Measurements from ENCODE around the gene PSENEN.

PSENEN gene, protein sequence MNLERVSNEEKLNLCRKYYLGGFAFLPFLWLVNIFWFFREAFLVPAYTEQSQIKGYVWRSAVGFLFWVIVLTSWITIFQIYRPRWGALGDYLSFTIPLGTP

DNA sequence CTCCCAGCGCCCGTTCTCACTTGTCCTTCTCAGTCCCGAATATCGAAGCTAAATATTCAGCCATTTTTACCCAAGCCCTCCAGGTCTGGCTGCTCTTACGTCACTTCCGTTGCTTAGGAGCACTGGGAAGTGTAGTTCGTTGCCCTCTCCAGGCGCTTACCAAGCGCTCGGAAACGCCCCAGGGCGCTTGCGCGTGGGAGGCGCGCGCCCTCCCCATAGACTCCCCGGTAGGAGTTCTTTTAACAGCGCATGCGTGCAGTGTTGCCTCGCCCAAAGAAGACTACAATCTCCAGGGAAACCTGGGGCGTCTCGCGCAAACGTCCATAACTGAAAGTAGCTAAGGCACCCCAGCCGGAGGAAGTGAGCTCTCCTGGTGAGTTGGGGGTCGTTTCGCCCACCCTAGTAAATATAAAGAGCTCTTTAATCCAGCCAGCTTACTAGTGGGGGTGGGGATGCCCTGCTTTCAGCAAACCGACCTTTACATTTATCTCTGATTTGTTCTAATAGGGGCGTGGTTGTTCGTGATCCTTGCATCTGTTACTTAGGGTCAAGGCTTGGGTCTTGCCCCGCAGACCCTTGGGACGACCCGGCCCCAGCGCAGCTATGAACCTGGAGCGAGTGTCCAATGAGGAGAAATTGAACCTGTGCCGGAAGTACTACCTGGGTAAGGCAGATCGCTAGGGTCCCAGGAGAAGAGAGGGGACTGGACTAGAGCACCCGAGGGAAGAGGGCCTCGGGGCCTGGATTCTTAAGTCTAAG, at the start of gene PSENEN, which contains the start of gene U2AF1L4:
Gene PSENEN (plus strand): TSS at position 324 of the 759 bp plus-strand sequence. CDS start 280 bp downstream, at position 604.
Gene U2AF1L4 (minus strand): TSS at position 91 of the 759 bp plus-strand sequence. CDS start 27 bp downstream, at position 64.
- DNase-seq (ENCODE audit: low spot score), result peak; percentile 99

DNA sequence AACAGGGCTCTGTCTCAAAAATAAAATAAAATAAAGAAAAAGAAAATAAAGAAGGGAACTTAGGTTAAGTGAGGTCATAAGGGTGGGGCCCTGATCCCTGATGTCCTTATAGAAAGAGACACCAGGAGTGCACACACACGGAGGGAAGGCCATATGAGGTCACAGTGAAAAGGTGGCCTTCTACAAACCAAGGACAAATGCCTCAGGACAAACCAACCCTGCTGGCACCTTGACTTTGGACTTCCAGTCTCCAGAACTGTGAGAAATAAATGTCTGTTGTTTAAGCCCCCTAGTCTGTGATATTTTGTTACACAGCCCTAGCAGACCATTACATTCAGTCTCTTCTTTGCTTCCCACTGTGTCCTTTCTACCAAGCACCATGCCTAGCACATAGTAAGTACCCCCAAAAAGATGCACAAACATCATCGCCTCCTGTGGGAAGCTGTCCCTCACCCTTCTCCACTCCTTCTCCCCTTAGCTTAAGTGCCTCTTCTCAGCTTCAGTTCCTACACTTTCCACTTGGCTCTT, 49.5 kb upstream of the PSENEN start:
- no peak for DNase-seq (ENCODE audit: low spot score)

DNA sequence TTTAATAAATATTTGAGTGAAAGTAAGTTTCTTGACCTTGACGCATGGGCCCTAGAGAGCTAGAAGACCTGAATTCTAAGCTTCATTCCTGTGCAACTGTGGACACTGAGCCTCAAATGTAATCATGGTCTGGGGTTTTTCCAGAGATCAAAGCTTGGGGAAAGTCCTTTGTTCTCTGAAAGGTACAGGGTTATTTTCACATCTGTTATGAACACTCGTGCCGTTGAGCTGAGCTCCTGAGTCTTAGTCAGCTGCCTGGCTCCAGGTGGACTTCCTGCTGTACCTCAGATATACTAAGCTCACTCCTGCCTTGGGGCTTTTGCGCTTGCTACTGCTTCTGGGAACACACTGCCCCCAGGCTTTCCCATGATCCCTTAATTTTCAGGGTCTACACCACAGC, 48.6 kb upstream of the PSENEN start:
- DNase-seq (ENCODE audit: low spot score), result no peak

DNA sequence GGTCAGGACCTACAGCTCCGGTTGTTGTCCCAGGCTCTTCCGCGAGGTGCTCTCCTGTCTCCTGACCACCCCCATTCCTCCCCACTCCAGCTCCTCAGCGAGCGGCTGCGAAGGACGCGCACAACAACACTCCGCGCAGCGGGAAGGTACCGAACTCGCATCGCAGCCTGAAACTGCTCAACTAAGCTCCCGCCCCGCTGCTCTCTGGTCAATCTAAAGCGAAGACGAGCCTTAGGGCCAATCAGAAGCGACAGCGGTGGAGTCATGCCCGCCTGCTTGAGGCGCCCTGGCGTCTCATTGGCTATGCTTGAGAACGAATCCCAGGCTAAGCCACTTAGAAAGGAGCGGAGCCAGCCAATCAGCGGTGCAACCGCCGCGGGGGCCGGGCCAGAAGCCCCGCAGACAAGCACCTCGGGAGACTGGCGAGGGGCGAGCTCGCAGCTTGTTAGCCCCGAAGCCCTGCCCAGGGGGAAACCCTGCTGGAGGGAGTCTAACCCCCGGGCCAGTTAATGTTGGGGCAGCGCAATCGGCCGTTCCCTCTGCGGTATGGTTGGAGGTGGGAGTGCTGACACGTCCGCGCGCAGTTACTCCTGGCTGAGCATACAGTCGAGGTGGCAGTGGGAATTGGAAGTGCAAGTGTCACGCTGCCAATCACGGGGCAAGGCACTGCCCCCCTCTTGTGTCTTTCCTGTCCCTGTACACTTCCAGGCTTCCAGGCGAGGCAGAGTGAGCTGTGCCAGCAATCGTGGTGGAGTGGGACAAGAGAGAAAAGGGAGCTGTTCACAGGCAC, 43.0 kb upstream of the PSENEN start:
- DNase-seq (ENCODE audit: low spot score), result peak; percentile 96

DNA sequence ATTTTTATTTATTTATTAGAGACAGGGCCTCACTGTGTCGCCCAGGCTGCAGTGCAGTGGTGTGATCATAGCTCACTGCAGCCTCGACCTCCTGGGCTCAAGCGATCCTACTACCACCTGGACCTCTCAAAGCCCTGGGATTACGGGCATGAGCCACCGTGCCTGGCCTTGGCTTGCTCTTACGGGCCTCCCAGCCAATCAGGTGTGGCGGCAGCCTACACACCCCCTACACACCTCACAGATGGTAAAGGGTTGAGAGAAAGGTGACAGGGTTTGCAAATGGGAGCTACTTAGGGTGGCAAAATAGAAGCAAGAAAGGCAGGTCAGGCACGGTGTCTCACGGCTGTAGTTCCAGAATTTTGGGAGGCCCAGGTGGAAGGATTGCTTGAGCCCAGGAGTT, 42.1 kb upstream of the PSENEN start:
- no peak for DNase-seq (ENCODE audit: low spot score)

DNA sequence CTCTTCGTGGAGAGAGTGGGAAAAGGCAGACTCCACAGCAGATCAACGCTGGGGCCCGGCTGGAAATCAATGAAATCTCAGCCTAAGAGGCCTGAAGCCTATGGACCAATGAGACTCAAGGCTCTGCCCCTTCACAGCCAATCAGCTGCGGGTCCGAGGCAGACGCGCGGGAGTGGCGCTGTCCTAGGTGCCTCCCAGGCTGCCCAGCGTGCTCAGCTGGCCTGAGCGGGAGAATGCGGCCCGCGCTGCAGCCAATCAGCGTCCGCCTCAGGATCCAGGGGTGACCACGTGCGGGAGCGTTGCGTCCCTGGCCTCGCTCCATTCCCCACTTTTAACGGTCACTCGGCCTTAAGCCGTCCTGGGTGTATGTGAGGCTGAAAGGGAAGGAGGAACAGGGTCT, 41.2 kb upstream of the PSENEN start, which contains the start of gene ZBTB32:
Gene ZBTB32 (plus strand): TSS at position 341 of the 400 bp plus-strand sequence. CDS start 10,069 bp downstream, outside the sequence.
- DNase-seq (ENCODE audit: low spot score), result no peak

DNA sequence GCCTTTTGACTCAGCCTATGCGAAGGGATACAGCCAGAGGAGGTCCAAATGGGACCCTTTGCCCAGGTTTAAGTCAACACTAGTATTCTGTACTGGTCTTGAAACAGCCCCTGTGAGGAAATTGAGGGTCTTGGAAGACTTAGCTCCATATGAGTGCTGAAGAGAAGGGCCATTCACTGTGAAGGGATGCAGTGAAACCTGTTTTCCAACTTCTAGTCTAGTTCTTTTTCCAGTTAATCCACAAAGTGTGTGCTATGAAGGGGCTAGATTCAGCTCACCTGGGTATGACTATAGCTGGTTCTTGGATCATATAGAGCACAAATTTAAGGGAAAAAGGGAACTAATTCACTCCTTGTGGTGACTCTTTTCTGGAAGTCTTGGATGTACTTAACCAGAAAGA, 37.1 kb upstream of the PSENEN start:
- no peak for DNase-seq (ENCODE audit: low spot score)

DNA sequence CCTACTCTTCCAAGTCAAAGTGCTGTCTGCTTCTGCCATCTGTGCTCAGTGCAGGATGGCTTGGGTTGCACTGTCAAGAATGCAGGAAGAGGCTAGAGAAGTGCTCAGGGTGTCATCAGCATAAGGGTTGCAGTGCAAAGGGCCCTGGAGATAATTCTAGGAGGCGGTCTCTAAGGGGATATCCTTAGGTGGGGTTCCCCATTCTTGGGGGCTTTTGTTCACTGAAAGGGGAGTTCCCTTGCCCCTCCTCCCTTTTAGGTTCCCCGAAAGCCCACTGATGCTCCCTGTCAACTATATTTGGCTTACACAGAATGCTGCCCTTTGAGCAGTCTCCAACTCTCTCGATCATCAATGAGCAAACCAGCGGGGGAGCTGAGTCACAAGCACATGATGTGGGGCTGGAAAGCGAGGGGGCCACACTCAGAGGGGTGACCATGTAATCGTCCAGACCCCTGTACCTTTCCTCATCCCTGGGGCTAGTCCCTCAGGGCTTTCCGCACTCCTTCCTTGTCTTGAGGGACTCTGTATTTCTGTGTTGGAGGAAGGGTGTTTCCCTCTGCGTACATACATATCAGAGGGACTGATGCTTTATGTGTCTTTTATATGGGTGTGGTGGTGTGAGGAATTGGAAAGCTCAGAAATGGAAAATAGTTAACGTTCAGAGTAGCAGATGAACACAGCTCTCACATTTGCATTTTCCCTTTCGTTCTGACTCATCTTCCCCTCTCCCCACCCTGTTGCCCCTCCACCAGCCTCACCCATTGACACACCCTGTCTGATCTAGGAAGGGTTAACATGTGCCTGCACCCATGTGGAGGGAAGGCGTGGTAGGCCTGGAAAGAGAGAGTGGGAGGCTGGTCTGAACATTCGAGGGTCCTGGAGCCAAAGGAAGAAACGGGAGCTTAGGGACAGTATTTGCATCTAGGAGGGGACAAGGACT, 34.4 kb upstream of the PSENEN start:
- DNase-seq (ENCODE audit: low spot score), result no peak

DNA sequence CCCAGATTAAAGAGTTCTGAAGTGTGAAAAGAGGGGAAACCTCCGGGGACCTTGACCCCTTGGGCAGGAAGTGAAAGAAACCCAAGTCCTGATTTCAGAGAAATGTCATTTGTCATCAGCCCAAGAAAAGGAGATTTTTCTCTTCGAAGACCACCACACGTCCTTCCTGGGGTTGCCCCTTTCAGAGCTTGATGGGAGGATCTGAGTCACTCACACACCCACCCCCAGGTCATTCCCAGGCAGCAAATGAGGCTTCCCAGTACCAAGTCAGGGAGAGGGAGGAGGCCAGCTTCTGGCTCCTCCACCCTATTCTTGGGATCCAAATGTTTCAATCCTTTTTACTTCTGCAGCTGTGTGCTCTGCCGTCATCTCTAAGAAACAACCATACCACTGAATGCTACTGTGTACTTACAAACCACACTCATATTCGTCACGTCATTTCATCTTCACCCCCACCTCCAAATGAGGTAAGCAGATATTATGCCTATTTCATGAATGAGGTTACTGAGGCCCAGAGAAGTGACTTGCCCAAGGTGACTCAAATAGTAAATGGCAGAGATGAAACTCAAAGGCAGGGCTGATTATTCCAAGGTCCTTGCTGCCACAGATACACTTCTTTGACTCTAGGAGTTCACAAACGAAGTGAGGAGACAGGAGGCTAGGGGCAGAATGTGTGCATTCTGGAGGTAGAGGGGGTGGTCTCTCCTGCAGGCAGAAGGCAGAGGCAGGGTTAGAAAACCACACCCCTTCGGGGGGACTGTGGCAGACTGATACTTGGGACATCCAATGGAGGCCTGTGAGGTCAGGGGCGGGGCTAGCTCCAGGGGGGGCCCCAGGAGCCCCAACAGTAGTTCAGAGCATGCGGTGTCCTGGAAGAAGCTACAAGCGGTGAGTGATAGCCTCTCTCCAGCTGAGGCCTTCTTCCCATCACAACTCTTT, 32.6 kb upstream of the PSENEN start:
- DNase-seq (ENCODE audit: low spot score), result no peak

DNA sequence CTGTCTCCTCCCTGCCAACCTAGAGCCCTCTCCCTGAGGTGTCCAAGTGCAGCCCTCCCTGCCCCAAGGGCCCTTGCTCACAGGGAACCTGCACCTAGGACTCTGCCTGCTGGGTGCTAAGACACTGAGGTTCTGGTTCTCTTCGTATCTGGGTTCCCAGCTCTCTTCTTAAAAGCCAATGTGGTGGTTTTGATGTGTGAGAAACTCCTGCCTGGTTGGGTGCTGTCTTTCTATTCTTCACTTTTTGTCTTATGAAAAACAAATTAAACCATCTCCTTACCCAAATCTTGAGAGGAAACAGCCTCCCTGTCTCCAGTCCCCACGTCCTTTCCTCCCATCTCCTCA, 32.0 kb upstream of the PSENEN start:
- no peak for DNase-seq (ENCODE audit: low spot score)

DNA sequence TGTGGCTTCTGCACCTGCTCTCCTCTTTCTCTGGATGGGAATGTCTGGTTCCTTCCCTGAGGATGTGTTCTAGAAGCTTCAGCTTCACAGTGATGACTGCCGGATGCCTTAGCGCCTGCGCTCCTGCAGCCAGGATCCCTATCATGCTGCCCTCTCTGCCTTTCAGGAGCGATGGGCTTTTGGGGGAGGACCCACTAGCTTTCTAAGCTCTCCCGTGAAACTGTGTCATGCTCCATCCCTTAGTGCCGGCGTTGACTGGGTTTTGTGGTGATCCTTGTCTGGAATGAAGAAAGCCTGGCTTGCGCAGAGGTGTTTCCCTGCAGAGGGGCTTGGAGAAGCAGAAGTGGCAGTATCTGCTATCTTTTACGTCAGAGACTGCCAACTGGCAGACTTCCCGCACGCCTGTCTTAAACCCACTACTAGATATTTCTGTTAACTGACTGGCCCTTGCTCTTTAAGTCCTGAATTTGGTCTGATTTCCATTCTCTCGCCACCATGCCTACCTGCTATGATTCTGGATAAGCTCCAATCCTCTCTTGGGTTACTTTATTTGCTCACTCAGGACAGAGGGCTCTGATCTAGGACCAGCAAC, 31.5 kb upstream of the PSENEN start:
- no peak for DNase-seq (ENCODE audit: low spot score)

DNA sequence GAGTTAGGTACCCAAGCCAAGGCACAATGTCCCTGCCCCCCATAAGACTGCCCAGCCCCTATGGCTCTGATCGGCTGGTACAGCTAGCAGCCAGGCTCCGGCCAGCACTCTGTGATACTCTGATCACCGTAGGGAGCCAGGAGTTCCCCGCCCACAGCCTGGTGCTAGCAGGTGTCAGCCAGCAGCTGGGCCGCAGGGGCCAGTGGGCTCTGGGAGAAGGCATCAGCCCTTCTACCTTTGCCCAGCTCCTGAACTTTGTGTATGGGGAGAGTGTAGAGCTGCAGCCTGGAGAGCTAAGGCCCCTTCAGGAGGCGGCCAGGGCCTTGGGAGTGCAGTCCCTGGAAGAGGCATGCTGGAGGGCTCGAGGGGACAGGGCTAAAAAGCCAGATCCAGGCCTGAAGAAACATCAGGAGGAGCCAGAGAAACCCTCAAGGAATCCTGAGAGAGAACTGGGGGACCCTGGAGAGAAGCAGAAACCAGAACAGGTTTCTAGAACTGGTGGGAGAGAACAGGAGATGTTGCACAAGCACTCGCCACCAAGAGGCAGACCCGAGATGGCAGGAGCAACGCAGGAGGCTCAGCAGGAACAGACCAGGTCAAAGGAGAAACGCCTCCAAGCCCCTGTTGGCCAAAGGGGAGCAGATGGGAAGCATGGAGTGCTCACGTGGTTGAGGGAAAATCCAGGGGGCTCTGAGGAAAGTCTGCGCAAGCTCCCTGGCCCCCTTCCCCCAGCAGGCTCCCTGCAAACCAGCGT, 30.7 kb upstream of the PSENEN start:
- DNase-seq (ENCODE audit: low spot score), result no peak

DNA sequence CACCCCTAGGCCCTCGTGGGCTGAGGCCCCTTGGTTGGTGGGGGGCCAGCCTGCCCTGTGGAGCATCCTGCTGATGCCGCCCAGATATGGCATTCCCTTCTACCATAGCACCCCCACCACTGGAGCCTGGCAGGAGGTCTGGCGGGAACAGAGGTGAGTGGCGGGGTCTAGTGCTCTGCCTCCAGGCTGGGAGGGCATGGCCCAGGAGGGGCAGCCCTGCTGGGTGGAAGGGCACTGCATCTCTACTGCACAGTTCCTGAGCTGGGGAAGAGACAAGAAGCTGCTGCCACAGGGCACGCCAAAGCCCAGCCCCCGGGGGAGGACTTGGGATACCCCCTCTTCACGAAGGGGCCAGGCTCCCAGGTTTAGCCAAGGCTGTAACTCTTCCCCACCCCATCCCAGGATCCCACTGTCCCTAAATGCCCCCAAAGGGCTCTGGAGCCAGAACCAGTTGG, 30.1 kb upstream of the PSENEN start:
- no peak for DNase-seq (ENCODE audit: low spot score)

DNA sequence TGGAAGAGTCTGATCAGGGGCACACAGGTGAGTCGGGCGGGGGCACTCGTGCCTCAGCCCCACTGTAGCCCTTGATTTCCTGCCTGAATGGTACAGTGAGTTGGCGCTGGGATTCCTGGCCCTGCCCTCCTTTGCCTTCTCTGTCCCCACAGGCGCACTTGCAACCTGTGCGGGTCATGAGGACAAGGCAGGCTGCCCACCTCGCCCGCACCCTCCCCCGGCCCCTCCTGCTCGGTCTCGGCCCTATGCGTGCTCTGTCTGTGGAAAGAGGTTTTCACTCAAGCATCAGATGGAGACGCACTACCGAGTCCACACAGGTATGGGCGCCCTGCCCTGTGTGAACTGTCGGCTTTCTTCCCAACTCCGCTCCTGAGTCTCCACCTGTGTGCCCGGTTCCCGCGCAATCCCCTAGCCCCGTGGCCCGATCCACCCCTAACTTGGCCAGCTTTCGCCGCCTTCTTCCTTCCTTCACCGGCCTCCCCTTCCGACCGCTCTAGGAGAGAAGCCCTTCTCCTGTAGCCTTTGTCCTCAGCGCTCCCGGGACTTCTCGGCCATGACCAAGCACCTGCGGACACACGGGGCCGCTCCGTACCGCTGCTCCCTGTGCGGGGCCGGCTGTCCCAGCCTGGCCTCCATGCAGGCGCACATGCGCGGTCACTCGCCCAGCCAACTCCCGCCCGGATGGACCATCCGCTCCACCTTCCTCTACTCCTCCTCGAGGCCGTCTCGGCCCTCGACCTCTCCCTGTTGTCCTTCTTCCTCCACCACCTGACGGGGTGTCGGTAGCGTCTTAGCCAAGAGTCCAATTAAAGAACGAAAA, 29.3 kb upstream of the PSENEN start:
- DNase-seq (ENCODE audit: low spot score), result peak; percentile 64

DNA sequence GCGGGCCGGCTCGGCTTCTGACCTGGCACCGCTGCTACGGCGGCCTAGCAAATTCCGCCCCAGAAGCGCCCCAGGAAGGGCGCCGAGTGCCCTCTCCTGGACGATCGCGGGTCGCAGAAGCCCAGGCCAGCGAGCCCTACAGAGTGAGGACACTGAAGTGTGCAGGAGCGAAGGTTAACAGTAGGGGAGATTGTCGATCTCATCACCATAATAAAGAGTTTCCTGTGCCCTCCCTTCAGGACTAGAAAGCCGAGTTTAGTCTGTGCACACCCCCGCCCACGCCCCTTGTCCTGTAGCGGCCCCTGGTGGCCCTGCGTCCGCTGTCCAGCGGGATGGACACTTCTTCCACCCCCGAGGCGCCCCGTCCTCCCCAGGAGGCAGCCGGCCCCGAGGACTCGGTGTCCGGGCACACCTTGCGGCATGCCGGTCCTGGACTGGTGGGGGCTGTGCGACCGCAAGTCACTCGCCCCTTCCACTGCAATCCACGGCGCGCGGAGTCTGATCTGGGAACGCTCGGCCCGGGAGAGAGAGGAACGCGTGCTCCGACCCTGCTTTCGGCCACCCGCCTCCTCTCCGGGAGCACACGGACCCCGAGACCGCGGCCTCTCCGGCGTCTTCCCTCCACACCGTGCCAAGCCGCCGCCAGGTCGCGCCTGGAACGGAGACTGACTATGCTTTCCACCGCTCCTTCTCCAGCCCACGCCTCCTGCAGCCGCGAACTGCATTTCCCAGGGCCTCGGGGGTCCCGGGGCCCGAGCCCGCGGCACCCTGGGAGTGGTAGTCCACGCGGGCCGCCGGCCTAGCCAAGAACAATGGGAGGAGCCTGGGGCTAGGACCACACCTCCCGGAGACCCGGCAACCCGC, 28.4 kb upstream of the PSENEN start:
- peak; percentile 99 for DNase-seq (ENCODE audit: low spot score)

DNA sequence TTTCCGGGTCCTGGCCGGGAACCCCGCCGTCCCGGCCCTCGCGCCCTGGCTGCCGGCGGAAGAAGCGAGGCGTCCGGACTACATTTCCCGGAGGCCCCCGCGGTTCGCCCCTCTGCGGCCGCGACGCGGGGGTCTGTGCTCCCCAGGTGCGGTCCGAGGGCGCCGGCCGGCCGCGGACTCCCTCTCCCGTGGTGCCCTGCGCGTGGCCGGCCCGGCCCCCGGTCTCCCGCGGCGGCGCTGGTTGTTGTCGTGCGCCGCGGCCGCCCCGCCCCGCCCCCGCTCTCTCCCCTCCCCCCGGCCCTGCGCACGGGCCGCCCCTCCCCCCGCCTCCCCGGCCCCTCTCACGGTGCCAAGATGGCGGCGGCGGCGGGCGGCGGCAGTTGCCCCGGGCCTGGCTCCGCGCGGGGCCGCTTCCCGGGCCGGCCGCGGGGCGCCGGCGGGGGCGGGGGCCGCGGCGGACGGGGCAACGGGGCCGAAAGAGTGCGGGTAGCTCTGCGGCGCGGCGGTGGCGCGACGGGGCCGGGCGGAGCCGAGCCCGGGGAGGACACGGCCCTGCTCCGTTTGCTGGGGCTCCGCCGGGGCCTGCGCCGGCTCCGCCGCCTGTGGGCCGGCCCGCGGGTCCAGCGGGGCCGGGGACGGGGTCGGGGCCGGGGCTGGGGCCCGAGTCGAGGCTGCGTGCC, 27.6 kb upstream of the PSENEN start, which contains the start of gene KMT2B:
Gene KMT2B (plus strand): TSS at position 339 of the 680 bp plus-strand sequence. CDS start 16 bp downstream, at position 355.
- DNase-seq (ENCODE audit: low spot score), result no peak
